Transverse colon (tissue), 4 donors: ENCODE data around the gene MARCHF3.

ENCODE experiments used
- CTCF ChIP-seq, 5 experiments: fragments of 200-600 bp in 3 of 5; fragments of 450-650 bp in 2 of 5; sonication (generic) in 3 of 5; IDR thresholded peaks; 1 replicate in 2 of 5; 2 replicates in 3 of 5; pipeline ENCODE4 v1.5.1; 2016 to 2017; ENCODE audit warnings: antibody characterized with exemption in 5 of 5, inconsistent platforms in 3 of 5, mild to moderate bottlenecking in 2 of 5, moderate library complexity in 1 of 5
- EP300 ChIP-seq: sonication (generic); formaldehyde crosslinking; IDR thresholded peaks from one replicate; pipeline ENCODE4 v1.6.1; 2017; ENCODE audit warnings: antibody characterized with exemption, low read depth
- POLR2A ChIP-seq: fragments of 450-650 bp; IDR thresholded peaks from one replicate; pipeline ENCODE4 v1.6.1; 2016; ENCODE audit warnings: antibody characterized with exemption, mild to moderate bottlenecking, moderate library complexity
- POLR2AphosphoS5 ChIP-seq, 3 donors: sonication (generic); formaldehyde crosslinking; IDR thresholded peaks; one replicate each; pipeline ENCODE4 v1.6.1; 2016; ENCODE audit warnings: antibody characterized with exemption in 3 of 3

- TF ChIP-seq CTCF (IDR thresholded peaks at IDR 0.05) (no peak), POLR2A (no peak), EP300 (no peak), POLR2AphosphoS5 (IDR thresholded peaks at IDR 0.05) (no peak)
Observed at GRCh38 chr5:126869005-126869451, 161.3 kb downstream of the MARCHF3 start.
